ENCODE results near the gene FBP2. TPM values are rescaled to one million over a fixed set of nuclear protein-coding genes. Genes with fewer than 3 reads are reported as not detected.

FBP2 gene
- total RNA-seq, 2 donors from 2014 or later = not detected

DNA sequence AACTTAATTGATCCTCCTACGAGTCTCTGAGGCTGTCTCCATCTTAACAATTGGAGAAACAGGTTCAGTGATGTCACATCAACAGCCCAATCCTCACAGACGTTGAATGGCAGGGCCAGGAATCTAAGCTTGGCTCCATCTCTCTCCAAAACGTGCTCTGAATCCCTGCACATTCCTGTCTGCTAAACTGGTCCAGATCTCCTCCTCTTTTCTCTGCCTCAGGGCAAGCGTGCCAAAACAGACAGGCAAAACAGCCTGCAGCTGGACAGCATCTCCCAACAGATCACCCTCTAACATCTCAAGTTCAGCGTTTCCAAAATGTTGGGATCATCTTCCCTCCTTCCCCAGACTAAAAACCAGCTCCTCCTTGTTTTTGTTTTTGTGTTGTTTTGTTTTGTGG is 39.1 kb upstream of the FBP2 start:
- TF ChIP-seq, protein P1, sequence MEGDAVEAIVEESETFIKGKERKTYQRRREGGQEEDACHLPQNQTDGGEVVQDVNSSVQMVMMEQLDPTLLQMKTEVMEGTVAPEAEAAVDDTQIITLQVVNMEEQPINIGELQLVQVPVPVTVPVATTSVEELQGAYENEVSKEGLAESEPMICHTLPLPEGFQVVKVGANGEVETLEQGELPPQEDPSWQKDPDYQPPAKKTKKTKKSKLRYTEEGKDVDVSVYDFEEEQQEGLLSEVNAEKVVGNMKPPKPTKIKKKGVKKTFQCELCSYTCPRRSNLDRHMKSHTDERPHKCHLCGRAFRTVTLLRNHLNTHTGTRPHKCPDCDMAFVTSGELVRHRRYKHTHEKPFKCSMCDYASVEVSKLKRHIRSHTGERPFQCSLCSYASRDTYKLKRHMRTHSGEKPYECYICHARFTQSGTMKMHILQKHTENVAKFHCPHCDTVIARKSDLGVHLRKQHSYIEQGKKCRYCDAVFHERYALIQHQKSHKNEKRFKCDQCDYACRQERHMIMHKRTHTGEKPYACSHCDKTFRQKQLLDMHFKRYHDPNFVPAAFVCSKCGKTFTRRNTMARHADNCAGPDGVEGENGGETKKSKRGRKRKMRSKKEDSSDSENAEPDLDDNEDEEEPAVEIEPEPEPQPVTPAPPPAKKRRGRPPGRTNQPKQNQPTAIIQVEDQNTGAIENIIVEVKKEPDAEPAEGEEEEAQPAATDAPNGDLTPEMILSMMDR (conservative IDR thresholded peaks at IDR 0.05) = no peak
- Mint-ChIP-seq H3K27ac (no peak overlapping the region), H3K36me3 (ENCODE audit: low read depth) (no peaks in the 10 kb centered on the region), H3K4me1 (peaks cover 20% of the 10 kb centered on the region), H3K4me3 (no peak overlapping the region), H3K27me3 (ENCODE audit: insufficient read depth) (peaks cover 37% of the 10 kb centered on the region), H3K9me3 (no peaks in the 10 kb centered on the region)
- Histone ChIP-seq H3K4me3 (ENCODE audit: low read length) (no peak overlapping the region), H3K27me3 (ENCODE audit: control insufficient read depth, insufficient read depth, low read length, poor library complexity, severe bottlenecking) (peaks cover 32% of the 10 kb centered on the region), H3K9ac (ENCODE audit: extremely low read depth, low read length, poor library complexity, severe bottlenecking) (no peak overlapping the region), H3K9me3 (ENCODE audit: control insufficient read depth, low read length) (no peaks in the 10 kb centered on the region), H3K36me3 (ENCODE audit: control insufficient read depth, insufficient read depth, low read length) (no peaks in the 10 kb centered on the region), H3K27ac (ENCODE audit: low read depth, low read length) (no peak overlapping the region), H3K4me1 (ENCODE audit: control insufficient read depth, insufficient read depth, low read length) (no peaks in the 10 kb centered on the region)
- 35 to 50% methylated on average over 4 to 5 of the region's 5 CpGs for WGBS, 2 experiments (ENCODE audit: insufficient coverage in 1 of 2, insufficient read length in 1 of 2)
- DNase-seq = peak; percentile 23

DNA sequence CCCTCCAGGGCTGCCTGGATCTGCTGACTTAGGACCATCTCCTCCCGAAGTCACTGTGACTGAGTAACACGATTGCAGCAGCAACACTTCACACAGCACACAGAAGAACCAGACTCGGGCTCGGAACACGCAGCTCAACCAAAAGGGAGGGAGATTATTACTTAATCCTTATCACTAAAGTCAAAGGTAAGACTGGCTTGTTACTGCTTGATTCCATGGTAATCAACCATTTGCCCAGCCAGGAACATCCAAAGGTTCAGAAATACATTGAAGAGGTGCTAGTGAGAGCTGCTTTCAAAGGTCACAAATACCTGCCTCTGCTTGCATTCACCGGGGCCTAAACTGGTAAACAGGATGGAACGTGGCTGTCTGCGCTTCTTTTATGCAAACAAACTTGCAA is 38.0 kb upstream of the FBP2 start:
- Mint-ChIP-seq H3K27ac (no peak overlapping the region), H3K4me1 (peaks cover 20% of the 10 kb centered on the region), H3K27me3 (ENCODE audit: insufficient read depth) (peaks cover 26% of the 10 kb centered on the region), H3K4me3 (no peak overlapping the region), H3K9me3 (no peaks in the 10 kb centered on the region), H3K36me3 (ENCODE audit: low read depth) (no peaks in the 10 kb centered on the region)
- Histone ChIP-seq H3K9ac (ENCODE audit: extremely low read depth, low read length, poor library complexity, severe bottlenecking) (no peak overlapping the region), H3K4me1 (ENCODE audit: control insufficient read depth, insufficient read depth, low read length) (no peaks in the 10 kb centered on the region), H3K27me3 (ENCODE audit: control insufficient read depth, insufficient read depth, low read length, poor library complexity, severe bottlenecking) (peaks cover 21% of the 10 kb centered on the region), H3K9me3 (ENCODE audit: control insufficient read depth, low read length) (no peaks in the 10 kb centered on the region), H3K27ac (ENCODE audit: low read depth, low read length) (no peak overlapping the region), H3K4me3 (ENCODE audit: low read length) (no peak overlapping the region), H3K36me3 (ENCODE audit: control insufficient read depth, insufficient read depth, low read length) (no peaks in the 10 kb centered on the region)
- TF ChIP-seq, protein P1 (conservative IDR thresholded peaks at IDR 0.05) = no peak
- 82 to 83% methylated on average over 3 to 8 of the region's 8 CpGs for WGBS, 2 experiments (ENCODE audit: insufficient coverage in 1 of 2, insufficient read length in 1 of 2)
- DNase-seq = peak; percentile 47

DNA sequence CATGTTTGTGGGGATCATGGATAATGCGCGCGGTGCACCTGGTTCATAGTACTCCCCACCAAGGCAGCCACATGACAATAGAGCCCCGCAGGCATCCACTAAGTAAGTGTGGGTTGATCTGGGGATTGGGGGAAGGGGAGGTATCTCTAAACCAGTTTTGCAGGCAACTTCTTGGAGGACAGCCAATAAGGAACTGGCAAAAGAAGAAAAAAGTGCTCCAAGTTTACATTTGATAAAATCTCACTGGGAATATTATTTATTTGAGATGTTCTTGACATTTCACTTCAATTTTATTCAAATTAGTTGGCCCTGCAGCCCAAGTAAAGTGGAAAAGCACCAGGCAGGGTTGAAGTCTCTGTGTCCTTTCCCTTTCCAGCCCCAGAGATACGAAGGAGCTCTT is 37.2 kb upstream of the FBP2 start:
- DNase-seq = no peak
- H3K9ac ChIP-seq (ENCODE audit: extremely low read depth, low read length, poor library complexity, severe bottlenecking) = no peak overlapping the region
- H3K4me1 Mint-ChIP-seq = peaks cover 20% of the 10 kb centered on the region
- TF ChIP-seq, protein P1 (conservative IDR thresholded peaks at IDR 0.05) = no peak
- H3K4me1 ChIP-seq (ENCODE audit: control insufficient read depth, insufficient read depth, low read length) = no peaks in the 10 kb centered on the region
- peaks cover 18% of the 10 kb centered on the region for H3K27me3 Mint-ChIP-seq (ENCODE audit: insufficient read depth)
- no peaks in the 10 kb centered on the region for H3K9me3 Mint-ChIP-seq
- 70 to 88% methylated on average over 3 to 5 of the region's 5 CpGs for WGBS, 2 experiments (ENCODE audit: insufficient coverage in 1 of 2, insufficient read length in 1 of 2)
- no peaks in the 10 kb centered on the region for H3K9me3 ChIP-seq (ENCODE audit: control insufficient read depth, low read length)
- H3K27ac Mint-ChIP-seq = no peak overlapping the region
- no peaks in the 10 kb centered on the region for H3K36me3 Mint-ChIP-seq (ENCODE audit: low read depth)
- H3K36me3 ChIP-seq (ENCODE audit: control insufficient read depth, insufficient read depth, low read length) = no peaks in the 10 kb centered on the region
- H3K4me3 Mint-ChIP-seq = no peak overlapping the region
- H3K27ac ChIP-seq (ENCODE audit: low read depth, low read length) = no peak overlapping the region
- peaks cover 13% of the 10 kb centered on the region for H3K27me3 ChIP-seq (ENCODE audit: control insufficient read depth, insufficient read depth, low read length, poor library complexity, severe bottlenecking)
- H3K4me3 ChIP-seq (ENCODE audit: low read length) = no peak overlapping the region
